GM06990 (cell line): Measurements from ENCODE around the gene USP31.

Experiments
- DNase-seq: peaks from one replicate; pipeline ENCODE4 v3.0.0-alpha.2; 2011; ENCODE audit not compliant: insufficient read length; ENCODE audit errors: extremely low read depth
- H3K27me3 ChIP-seq: replicated peaks from 2 replicates; pipeline ENCODE4 v1.6.0; 2011; ENCODE audit warnings: low read length; ENCODE audit not compliant: control insufficient read depth, insufficient read depth
- H3K36me3 ChIP-seq: 2 replicates; pipeline ENCODE4 v1.5.1; 2011; ENCODE audit warnings: low read length; ENCODE audit not compliant: control insufficient read depth, insufficient read depth
- H3K4me3 ChIP-seq: replicated peaks from 2 replicates; pipeline ENCODE4 v1.5.1; 2011; ENCODE audit warnings: low read depth, mild to moderate bottlenecking, control low read depth, low read length
- CTCF ChIP-seq: IDR thresholded peaks from 2 replicates; pipeline ENCODE4 v1.5.1; 2011; ENCODE audit warnings: low read length, control low read depth, mild to moderate bottlenecking, inconsistent platforms; ENCODE audit not compliant: insufficient read depth, poor library complexity, severe bottlenecking

USP31 gene

GRCh38 chr16:23082161-23082788 is 67.0 kb downstream of the USP31 start:
- no peak for DNase-seq
- no peak for TF ChIP-seq CTCF
- no peaks in the 10 kb centered on the region for H3K27me3 ChIP-seq
- H3K36me3 ChIP-seq: peaks cover 2% of the 10 kb centered on the region; the same call in 1 of the 2 replicates
- H3K4me3 ChIP-seq: no peak overlapping the region

GRCh38 chr16:23081675-23082119 is 67.6 kb downstream of the USP31 start:
- TF ChIP-seq CTCF: no peak
- DNase-seq: no peak
- no peak overlapping the region for H3K4me3 ChIP-seq
- H3K36me3 ChIP-seq: peaks cover 2% of the 10 kb centered on the region; the same call in 1 of the 2 replicates
- no peaks in the 10 kb centered on the region for H3K27me3 ChIP-seq

- Histone ChIP-seq H3K27me3 (no peaks in the 10 kb centered on the region), H3K4me3 (no peak overlapping the region), H3K36me3 (peaks cover 2% of the 10 kb centered on the region; the same call in 1 of the 2 replicates)
- no peak for DNase-seq
- no peak for TF ChIP-seq CTCF
Measured at GRCh38 chr16:23080747-23081146, 68.5 kb downstream of the USP31 start.

DNA sequence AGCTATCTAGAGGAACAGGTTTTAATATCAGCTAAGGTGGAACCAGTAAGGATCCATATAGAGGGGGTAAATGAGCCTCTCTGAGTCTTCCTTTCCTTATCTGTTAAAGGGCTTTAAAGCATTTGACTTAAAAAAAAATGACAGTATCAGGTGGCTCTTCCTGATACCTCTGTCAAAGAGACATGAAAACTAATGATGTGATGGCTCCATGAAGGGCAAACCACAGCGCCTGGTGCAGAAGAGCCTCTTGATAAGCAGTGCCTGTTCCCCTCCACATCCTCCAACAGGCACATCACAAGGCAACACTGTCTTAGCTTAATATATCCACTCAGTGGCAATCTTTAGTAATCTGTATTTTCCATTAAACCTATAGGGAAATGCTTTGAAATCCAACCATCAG is 68.9 kb downstream of the USP31 start:
- Histone ChIP-seq H3K27me3 (no peaks in the 10 kb centered on the region), H3K4me3 (no peak overlapping the region), H3K36me3 (peaks cover 2% of the 10 kb centered on the region; the same call in 1 of the 2 replicates)
- no peak for TF ChIP-seq CTCF
- no peak for DNase-seq

DNA sequence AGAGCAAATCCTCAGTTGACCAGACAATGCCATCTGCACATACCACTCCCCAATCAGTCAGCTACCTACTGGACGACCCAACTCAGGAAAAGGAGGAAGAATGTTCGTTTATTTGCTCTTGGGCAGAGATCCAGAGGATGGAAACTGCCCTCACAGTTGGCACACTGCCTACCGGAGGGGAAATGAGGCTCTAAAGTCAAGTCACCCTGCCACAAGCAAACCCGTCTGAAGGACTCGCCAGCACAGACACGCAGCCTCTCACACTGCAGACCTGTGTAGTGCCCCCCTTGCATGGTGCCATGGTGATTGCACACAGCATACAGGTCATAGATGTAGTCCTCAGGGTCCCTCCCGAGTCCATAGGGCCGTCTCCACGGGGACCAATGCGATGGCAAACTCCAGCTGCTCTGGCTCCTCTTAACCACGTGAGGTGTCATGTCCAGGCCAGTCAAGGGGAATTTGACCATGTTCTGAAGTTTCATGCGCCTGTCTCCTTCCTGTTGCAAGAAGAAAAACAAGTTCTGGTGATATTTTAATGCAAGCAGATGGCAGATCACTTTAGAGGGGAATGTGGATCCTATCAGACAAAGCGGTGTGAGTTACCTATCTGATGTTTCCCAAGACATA is 69.5 kb downstream of the USP31 start:
- no peak for DNase-seq
- Histone ChIP-seq H3K36me3 (peaks cover 2% of the 10 kb centered on the region; the same call in 1 of the 2 replicates), H3K27me3 (no peaks in the 10 kb centered on the region), H3K4me3 (no peak overlapping the region)
- TF ChIP-seq CTCF: no peak
